Sigmoid colon (tissue), 4 donors: Measurements from ENCODE around the gene MCC.

Experiments used
- EP300 ChIP-seq, 4 donors: sonication (generic); formaldehyde crosslinking; IDR thresholded peaks; one replicate each; pipeline ENCODE4 v1.6.1; 2017; ENCODE audit warnings: antibody characterized with exemption in 4 of 4
- POLR2A ChIP-seq, 2 donors: fragments of 450-650 bp; IDR thresholded peaks; one replicate each; pipeline ENCODE4 v1.6.1; 2016; ENCODE audit warnings: antibody characterized with exemption in 2 of 2, mild to moderate bottlenecking in 2 of 2, moderate library complexity in 2 of 2
- TF ChIP-seq, protein P1 (sequence below), 4 experiments: fragments of 450-650 bp in 3 of 4; fragments of 200-600 bp in 1 of 4; IDR thresholded peaks; one replicate each; pipeline ENCODE4 v1.5.1; 2016 to 2019; ENCODE audit warnings: antibody characterized with exemption in 4 of 4, mild to moderate bottlenecking in 3 of 4, moderate library complexity in 2 of 4

GRCh38 chr5:113404269-113404668 is 84.0 kb downstream of the MCC start:
- TF ChIP-seq, protein P1, sequence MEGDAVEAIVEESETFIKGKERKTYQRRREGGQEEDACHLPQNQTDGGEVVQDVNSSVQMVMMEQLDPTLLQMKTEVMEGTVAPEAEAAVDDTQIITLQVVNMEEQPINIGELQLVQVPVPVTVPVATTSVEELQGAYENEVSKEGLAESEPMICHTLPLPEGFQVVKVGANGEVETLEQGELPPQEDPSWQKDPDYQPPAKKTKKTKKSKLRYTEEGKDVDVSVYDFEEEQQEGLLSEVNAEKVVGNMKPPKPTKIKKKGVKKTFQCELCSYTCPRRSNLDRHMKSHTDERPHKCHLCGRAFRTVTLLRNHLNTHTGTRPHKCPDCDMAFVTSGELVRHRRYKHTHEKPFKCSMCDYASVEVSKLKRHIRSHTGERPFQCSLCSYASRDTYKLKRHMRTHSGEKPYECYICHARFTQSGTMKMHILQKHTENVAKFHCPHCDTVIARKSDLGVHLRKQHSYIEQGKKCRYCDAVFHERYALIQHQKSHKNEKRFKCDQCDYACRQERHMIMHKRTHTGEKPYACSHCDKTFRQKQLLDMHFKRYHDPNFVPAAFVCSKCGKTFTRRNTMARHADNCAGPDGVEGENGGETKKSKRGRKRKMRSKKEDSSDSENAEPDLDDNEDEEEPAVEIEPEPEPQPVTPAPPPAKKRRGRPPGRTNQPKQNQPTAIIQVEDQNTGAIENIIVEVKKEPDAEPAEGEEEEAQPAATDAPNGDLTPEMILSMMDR (IDR thresholded peaks at IDR 0.05): no peak
- TF ChIP-seq POLR2A (IDR thresholded peaks at IDR 0.05) (no peak), EP300 (IDR thresholded peaks at IDR 0.05) (no peak)
